ENCODE results near the gene CMYA5.

DNA sequence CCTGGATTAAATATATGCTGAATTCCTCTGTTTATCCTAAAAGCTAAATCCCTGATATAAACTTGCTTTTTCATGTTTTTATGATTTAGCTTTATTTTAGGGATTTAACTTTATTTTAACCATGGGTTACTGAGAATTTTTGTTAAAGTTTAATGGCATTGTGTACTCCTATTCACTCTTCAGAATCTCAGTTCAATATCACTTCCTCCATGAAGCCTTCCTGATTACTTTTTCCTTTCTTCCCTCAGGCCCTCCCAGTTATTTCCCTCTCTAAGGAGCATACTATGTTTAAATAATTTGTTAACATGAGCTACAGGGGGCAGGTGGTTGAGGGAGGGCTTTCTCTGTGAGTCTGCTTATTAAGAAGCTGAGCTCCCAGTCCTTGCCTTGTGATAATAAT is 151.5 kb downstream of the CMYA5 start:
- TF ChIP-seq, protein P1, sequence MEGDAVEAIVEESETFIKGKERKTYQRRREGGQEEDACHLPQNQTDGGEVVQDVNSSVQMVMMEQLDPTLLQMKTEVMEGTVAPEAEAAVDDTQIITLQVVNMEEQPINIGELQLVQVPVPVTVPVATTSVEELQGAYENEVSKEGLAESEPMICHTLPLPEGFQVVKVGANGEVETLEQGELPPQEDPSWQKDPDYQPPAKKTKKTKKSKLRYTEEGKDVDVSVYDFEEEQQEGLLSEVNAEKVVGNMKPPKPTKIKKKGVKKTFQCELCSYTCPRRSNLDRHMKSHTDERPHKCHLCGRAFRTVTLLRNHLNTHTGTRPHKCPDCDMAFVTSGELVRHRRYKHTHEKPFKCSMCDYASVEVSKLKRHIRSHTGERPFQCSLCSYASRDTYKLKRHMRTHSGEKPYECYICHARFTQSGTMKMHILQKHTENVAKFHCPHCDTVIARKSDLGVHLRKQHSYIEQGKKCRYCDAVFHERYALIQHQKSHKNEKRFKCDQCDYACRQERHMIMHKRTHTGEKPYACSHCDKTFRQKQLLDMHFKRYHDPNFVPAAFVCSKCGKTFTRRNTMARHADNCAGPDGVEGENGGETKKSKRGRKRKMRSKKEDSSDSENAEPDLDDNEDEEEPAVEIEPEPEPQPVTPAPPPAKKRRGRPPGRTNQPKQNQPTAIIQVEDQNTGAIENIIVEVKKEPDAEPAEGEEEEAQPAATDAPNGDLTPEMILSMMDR (IDR thresholded peaks at IDR 0.05) = no peak
- TF ChIP-seq POLR2A (IDR thresholded peaks at IDR 0.05) = no peak
- TF ChIP-seq POLR2AphosphoS5 (IDR thresholded peaks at IDR 0.05) = no peak
